MM.1S (cell line): ENCODE data around the gene KCTD18.

Experiments
- DNase-seq: peaks from one replicate; pipeline ENCODE4 v3.0.0-alpha.2; 2015
- H2AFZ ChIP-seq: fragments of 300-600 bp; sonication (generic); 2 replicates; pipeline ENCODE4 v1.6.0; 2016; ENCODE audit warnings: antibody characterized with exemption, low read length
- H3F3A ChIP-seq: fragments of 300-600 bp; sonication (generic); 2 replicates; pipeline ENCODE4 v1.6.1; 2016; ENCODE audit warnings: mild to moderate bottlenecking, antibody characterized with exemption, low read length, moderate library complexity, mixed read lengths; ENCODE audit not compliant: insufficient read depth
- H3K27ac ChIP-seq: fragments of 300-600 bp; sonication (generic); 2 replicates; pipeline ENCODE4 v1.5.1; 2016; ENCODE audit warnings: mild to moderate bottlenecking, low read length
- H3K27me3 ChIP-seq: fragments of 300-600 bp; sonication (generic); replicated peaks from 2 replicates; pipeline ENCODE4 v1.6.0; 2016; ENCODE audit warnings: low read length; ENCODE audit not compliant: insufficient read depth
- H3K36me3 ChIP-seq: fragments of 300-600 bp; sonication (generic); replicated peaks from 2 replicates; pipeline ENCODE4 v1.6.1; 2016; ENCODE audit warnings: mild to moderate bottlenecking, low read length, mixed read lengths; ENCODE audit not compliant: insufficient read depth
- H3K4me1 ChIP-seq: fragments of 300-600 bp; sonication (generic); 2 replicates; pipeline ENCODE4 v1.6.1; 2016; ENCODE audit warnings: low read length, mixed read lengths
- H3K4me2 ChIP-seq: fragments of 300-600 bp; sonication (generic); 2 replicates; pipeline ENCODE4 v1.6.0; 2016; ENCODE audit warnings: low read depth, low read length
- H3K4me3 ChIP-seq: fragments of 300-600 bp; sonication (generic); 2 replicates; pipeline ENCODE4 v1.5.1; 2016; ENCODE audit warnings: low read length, mixed read lengths
- H3K79me2 ChIP-seq: fragments of 300-600 bp; sonication (generic); 2 replicates; pipeline ENCODE4 v1.6.1; 2016; ENCODE audit warnings: mixed run types, low read length, mixed read lengths
- H3K9ac ChIP-seq: fragments of 300-600 bp; sonication (generic); 2 replicates; pipeline ENCODE4 v1.6.1; 2016; ENCODE audit warnings: low read length, mixed read lengths
- H3K9me2 ChIP-seq: fragments of 300-600 bp; sonication (generic); replicated peaks from 2 replicates; pipeline ENCODE4 v1.6.1; 2016; ENCODE audit warnings: mild to moderate bottlenecking, low read length, mixed read lengths; ENCODE audit not compliant: insufficient read depth
- H3K9me3 ChIP-seq: fragments of 300-600 bp; sonication (generic); replicated peaks from 2 replicates; pipeline ENCODE4 v1.6.1; 2016; ENCODE audit warnings: mild to moderate bottlenecking, low read length, mixed read lengths; ENCODE audit not compliant: insufficient read depth
- H4K20me1 ChIP-seq: fragments of 300-600 bp; sonication (generic); 2 replicates; pipeline ENCODE4 v1.6.1; 2016; ENCODE audit warnings: mild to moderate bottlenecking, low read length, moderate library complexity, mixed read lengths; ENCODE audit not compliant: insufficient read depth
- CTCF ChIP-seq: fragments of 300-600 bp; sonication (generic); IDR thresholded peaks from 2 replicates; pipeline ENCODE4 v1.5.1; 2016; ENCODE audit warnings: antibody characterized with exemption, low read length, mixed read lengths
- EZH2 ChIP-seq: fragments of 300-600 bp; sonication (generic); optimal IDR thresholded peaks from 2 replicates; pipeline ENCODE3; 2017; ENCODE audit warnings: low read depth, mild to moderate bottlenecking, antibody characterized with exemption, low read length, mixed read lengths
- EZH2phosphoT487 ChIP-seq: fragments of 300-600 bp; sonication (generic); IDR thresholded peaks from 2 replicates; pipeline ENCODE4 v1.6.1; 2018; ENCODE audit warnings: antibody characterized with exemption, low read length

KCTD18 gene

GRCh38 chr2:200469708-200470211, 40.1 kb downstream of the KCTD18 start:
- Histone ChIP-seq H3K27me3 (no peaks in the 10 kb centered on the region), H4K20me1 (no peaks in the 10 kb centered on the region), H3K9me3 (no peaks in the 10 kb centered on the region), H3F3A (peaks cover 22% of the 10 kb centered on the region), H3K4me1 (peaks cover 52% of the 10 kb centered on the region), H3K4me2 (no peak overlapping the region), H3K9ac (no peak overlapping the region), H2AFZ (no peak overlapping the region), H3K36me3 (0 out of 2 replicates have a peak, but pooled peaks cover 5% of the 10 kb centered on the region), H3K9me2 (no peaks in the 10 kb centered on the region), H3K4me3 (no peak overlapping the region), H3K79me2 (no peaks in the 10 kb centered on the region), H3K27ac (no peak overlapping the region; the same call in 1 of the 2 replicates)
- no peak for DNase-seq
- TF ChIP-seq CTCF (no peak), EZH2 (no peak), EZH2phosphoT487 (no peak)

- Histone ChIP-seq H3K4me1 (peaks cover 47% of the 10 kb centered on the region), H4K20me1 (no peaks in the 10 kb centered on the region), H2AFZ (no peak overlapping the region)
Observed at GRCh38 chr2:200467806-200468681, 41.8 kb downstream of the KCTD18 start.

More at GRCh38 chr2:200467806-200468681, 41.8 kb downstream of the KCTD18 start:
- H3K4me3 ChIP-seq = no peak overlapping the region
- no peaks in the 10 kb centered on the region for H3K27me3 ChIP-seq
- H3K9me3 ChIP-seq = no peaks in the 10 kb centered on the region
- H3K27ac ChIP-seq = no peak overlapping the region
- H3K36me3 ChIP-seq = peaks cover 1% of the 10 kb centered on the region; the same call in 1 of the 2 replicates
- no peak overlapping the region for H3K4me2 ChIP-seq
- no peaks in the 10 kb centered on the region for H3K9me2 ChIP-seq
- no peaks in the 10 kb centered on the region for H3K79me2 ChIP-seq
- TF ChIP-seq EZH2 (no peak), CTCF (no peak), EZH2phosphoT487 (no peak)
- DNase-seq = no peak
- no peak overlapping the region for H3K9ac ChIP-seq
- peaks cover 22% of the 10 kb centered on the region for H3F3A ChIP-seq
